Right forelimb (tissue), 1 donor: Measurements from ENCODE around the gene ABLIM2.
"Not testable (repeated sequence)": the region's sequence is repeated elsewhere in the genome, so short reads cannot be mapped to it uniquely, and the experiment has no call there.

Experiments used
- DNase-seq: peaks from one replicate; pipeline ENCODE4 v3.0.0-alpha.2; 2018

The ABLIM2 gene

GRCh38 chr4:7950301-7951092 lies 208.1 kb downstream of the ABLIM2 start:
- DNase-seq: no peak

- DNase-seq: no peak
Observed at GRCh38 chr4:7949759-7950158, 208.9 kb downstream of the ABLIM2 start.

GRCh38 chr4:7947927-7948326 lies 210.7 kb downstream of the ABLIM2 start:
- no peak for DNase-seq

- DNase-seq: no peak
Observed at GRCh38 chr4:7945709-7946380, 212.8 kb downstream of the ABLIM2 start.

GRCh38 chr4:7944599-7945220 lies 213.9 kb downstream of the ABLIM2 start:
- no peak for DNase-seq

- not testable (repeated sequence) for DNase-seq
Observed at GRCh38 chr4:7943688-7944087, 214.9 kb downstream of the ABLIM2 start.

GRCh38 chr4:7943211-7943610 lies 215.4 kb downstream of the ABLIM2 start:
- no peak for DNase-seq

GRCh38 chr4:7941965-7942496 lies 216.6 kb downstream of the ABLIM2 start:
- no peak for DNase-seq

GRCh38 chr4:7941111-7941964 lies 217.3 kb downstream of the ABLIM2 start:
- DNase-seq: no peak

- peak; percentile 93 for DNase-seq
Observed at GRCh38 chr4:7939377-7940108, 219.1 kb downstream of the ABLIM2 start, which contains the start of gene AFAP1. AFAP1 (minus strand) TSS chr4:7939861; CDS start chr4:7872078, 67,783 bp downstream.

- no peak for DNase-seq
Observed at GRCh38 chr4:7938609-7939376, 219.8 kb downstream of the ABLIM2 start.

- DNase-seq: no peak
Observed at GRCh38 chr4:7938266-7938608, 220.4 kb downstream of the ABLIM2 start.

GRCh38 chr4:7937006-7937405 lies 221.6 kb downstream of the ABLIM2 start:
- no peak for DNase-seq

GRCh38 chr4:7933651-7934510 lies 224.7 kb downstream of the ABLIM2 start:
- DNase-seq: no peak

- no peak for DNase-seq
Observed at GRCh38 chr4:7932287-7932686, 226.3 kb downstream of the ABLIM2 start.

- peak; percentile 63 for DNase-seq
Observed at GRCh38 chr4:7929118-7929951, 229.3 kb downstream of the ABLIM2 start.

- no peak for DNase-seq
Observed at GRCh38 chr4:7928711-7929110, 229.9 kb downstream of the ABLIM2 start.

- DNase-seq: no peak
Observed at GRCh38 chr4:7926822-7927221, 231.8 kb downstream of the ABLIM2 start.

GRCh38 chr4:7924570-7924969 lies 234.0 kb downstream of the ABLIM2 start:
- no peak for DNase-seq
